Lower lobe of right lung (tissue), 2 donors: ENCODE measurements around the gene LIPA. TPM values are rescaled to one million over a fixed set of nuclear protein-coding genes. Genes with fewer than 3 reads are reported as not detected.
"Not testable (repeated sequence)": the region's sequence is repeated elsewhere in the genome, so short reads cannot be mapped to it uniquely, and the experiment has no call there.

Experiments used
- ATAC-seq, 2 donors: fragments of 200-7000 bp; cut with Tn5 transposase; one replicate each; pipeline ENCODE4 v1.9.1; 2020 to 2022; ENCODE audit warnings: mild to moderate bottlenecking in 2 of 2, moderate library complexity in 2 of 2
- DNase-seq: peaks from one replicate; pipeline ENCODE4 v3.0.0-alpha.2; 2020
- H3K27ac ChIP-seq: fragments of 200-600 bp; one replicate; pipeline ENCODE4 v1.8.0; 2022
- H3K27me3 ChIP-seq: fragments of 200-600 bp; one replicate; pipeline ENCODE4 v1.8.0; 2022; ENCODE audit warnings: low read depth
- H3K36me3 ChIP-seq: fragments of 200-600 bp; one replicate; pipeline ENCODE4 v1.8.0; 2022; ENCODE audit warnings: mild to moderate bottlenecking
- H3K4me1 ChIP-seq: fragments of 200-600 bp; one replicate; pipeline ENCODE4 v1.8.0; 2022
- H3K4me3 ChIP-seq: fragments of 200-600 bp; one replicate; pipeline ENCODE4 v1.8.0; 2022; ENCODE audit warnings: mild to moderate bottlenecking
- H3K9me3 ChIP-seq: fragments of 200-600 bp; one replicate; pipeline ENCODE4 v1.8.0; 2022
- intact Hi-C: fragments of 100-400 bp; cut with DNase I; formaldehyde crosslinking; loops from one replicate; pipeline ENCODE4 v1.11.0; 2022
- total RNA-seq: library from RNA; stranded (reverse); fragmentation: NEBNext Ultra II Directional; extraction: Animal tissue kit (Norgen Biotek cat#: 25700); gene quantifications from one replicate; pipeline ENCODE4 v1.2.1, GENCODE V29; 2021
- TF ChIP-seq, protein P1 (sequence below): fragments of 200-600 bp; IDR thresholded peaks from one replicate; pipeline ENCODE4 v1.8.0; 2022; ENCODE audit warnings: antibody characterized with exemption, mild to moderate bottlenecking
- donor health status: DM: no; HTN: yes; CAD: no; lungs with severe emphysema.

The LIPA gene
- total RNA-seq, 1 donor from 2014 or later, result 174 TPM

DNA sequence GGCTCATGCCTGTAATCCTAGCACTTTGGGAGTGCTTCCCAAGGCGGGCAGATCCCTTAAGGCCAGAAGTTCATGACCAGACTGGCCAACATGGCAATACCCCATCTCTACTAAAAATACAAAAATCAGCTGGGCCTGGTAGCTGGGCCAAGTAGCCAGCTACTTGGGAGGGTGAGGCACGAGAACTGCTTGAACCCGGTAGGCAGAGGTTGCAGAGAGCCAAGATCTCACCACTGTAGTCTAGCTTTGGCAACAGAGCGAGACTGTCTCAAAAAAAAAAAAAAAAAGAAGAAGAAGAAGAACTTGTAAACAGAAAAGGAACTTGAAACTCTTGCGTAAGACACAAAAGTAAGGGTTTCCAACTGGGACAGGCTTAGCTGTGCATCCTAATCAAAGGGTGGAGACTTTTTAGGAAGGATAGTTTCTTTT, 44.7 kb upstream of the LIPA start:
- Histone ChIP-seq H3K36me3 (no peaks in the 10 kb centered on the region), H3K27me3 (no peaks in the 10 kb centered on the region), H3K4me1 (peaks cover 24% of the 10 kb centered on the region), H3K9me3 (no peaks in the 10 kb centered on the region), H3K4me3 (no peak overlapping the region), H3K27ac (peak overlapping the region; percentile 66)
- TF ChIP-seq, protein P1, sequence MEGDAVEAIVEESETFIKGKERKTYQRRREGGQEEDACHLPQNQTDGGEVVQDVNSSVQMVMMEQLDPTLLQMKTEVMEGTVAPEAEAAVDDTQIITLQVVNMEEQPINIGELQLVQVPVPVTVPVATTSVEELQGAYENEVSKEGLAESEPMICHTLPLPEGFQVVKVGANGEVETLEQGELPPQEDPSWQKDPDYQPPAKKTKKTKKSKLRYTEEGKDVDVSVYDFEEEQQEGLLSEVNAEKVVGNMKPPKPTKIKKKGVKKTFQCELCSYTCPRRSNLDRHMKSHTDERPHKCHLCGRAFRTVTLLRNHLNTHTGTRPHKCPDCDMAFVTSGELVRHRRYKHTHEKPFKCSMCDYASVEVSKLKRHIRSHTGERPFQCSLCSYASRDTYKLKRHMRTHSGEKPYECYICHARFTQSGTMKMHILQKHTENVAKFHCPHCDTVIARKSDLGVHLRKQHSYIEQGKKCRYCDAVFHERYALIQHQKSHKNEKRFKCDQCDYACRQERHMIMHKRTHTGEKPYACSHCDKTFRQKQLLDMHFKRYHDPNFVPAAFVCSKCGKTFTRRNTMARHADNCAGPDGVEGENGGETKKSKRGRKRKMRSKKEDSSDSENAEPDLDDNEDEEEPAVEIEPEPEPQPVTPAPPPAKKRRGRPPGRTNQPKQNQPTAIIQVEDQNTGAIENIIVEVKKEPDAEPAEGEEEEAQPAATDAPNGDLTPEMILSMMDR, result no peak
- intact Hi-C loops, result no loop called here
- DNase-seq, result peak; percentile 44
- peak; percentile 74 to 75 for ATAC-seq

DNA sequence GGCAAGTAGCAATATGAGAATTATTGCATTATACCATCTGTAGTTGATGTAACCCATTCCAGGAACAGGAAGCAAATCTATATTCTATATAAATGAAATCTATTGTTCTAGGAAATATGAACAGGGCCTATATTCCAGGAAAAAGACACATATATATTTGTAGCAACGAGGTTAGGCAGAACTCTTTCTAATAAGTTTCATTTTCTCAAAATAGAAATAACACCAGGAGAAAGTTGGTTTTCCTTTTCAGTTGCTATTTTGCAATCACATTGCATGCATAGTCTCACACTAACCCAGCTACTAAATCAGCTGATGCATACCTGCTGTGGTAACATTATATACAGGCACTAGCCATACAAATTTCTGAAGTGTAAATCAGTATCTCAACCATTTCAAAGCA, 44.0 kb upstream of the LIPA start:
- Histone ChIP-seq H3K27me3 (no peaks in the 10 kb centered on the region), H3K27ac (peak overlapping the region; percentile 66), H3K4me3 (no peak overlapping the region), H3K4me1 (peaks cover 20% of the 10 kb centered on the region), H3K36me3 (no peaks in the 10 kb centered on the region), H3K9me3 (no peaks in the 10 kb centered on the region)
- peak; percentile 55 to 67 for ATAC-seq
- intact Hi-C loops, result no loop called here
- no peak for DNase-seq
- TF ChIP-seq, protein P1, result no peak

DNA sequence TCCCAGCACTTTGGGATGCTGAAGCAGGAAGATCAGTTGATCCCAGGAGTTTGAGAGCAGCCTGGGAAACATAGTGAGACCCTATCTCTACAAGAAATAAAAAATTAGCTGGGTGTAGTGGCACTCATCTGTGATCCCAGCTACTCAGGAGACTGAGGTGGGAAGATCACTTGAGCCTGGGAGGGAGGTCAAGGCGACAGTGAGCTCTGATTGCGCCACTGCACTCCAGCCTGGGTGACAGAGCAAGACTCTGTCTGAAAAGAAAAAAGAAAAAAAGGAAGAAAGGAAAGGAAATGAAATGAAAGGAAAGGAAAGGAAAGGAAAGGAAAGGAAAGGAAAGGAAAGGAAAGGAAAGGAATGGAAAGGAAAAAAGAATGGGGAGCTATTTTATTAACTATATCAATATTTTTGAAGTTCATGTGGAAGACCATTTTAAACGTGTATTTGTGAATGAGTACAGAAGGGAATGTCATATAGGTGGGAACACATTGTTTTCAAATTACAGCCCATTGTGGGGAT, 43.2 kb upstream of the LIPA start:
- DNase-seq (no peak), ATAC-seq (no peak)
- H3K4me1 ChIP-seq, result peaks cover 20% of the 10 kb centered on the region
- intact Hi-C loops, result no loop called here
- H3K27ac ChIP-seq, result no peak overlapping the region
- H3K36me3 ChIP-seq, result no peaks in the 10 kb centered on the region
- H3K4me3 ChIP-seq, result no peak overlapping the region
- no peaks in the 10 kb centered on the region for H3K9me3 ChIP-seq
- TF ChIP-seq, protein P1, result no peak
- H3K27me3 ChIP-seq, result no peaks in the 10 kb centered on the region

DNA sequence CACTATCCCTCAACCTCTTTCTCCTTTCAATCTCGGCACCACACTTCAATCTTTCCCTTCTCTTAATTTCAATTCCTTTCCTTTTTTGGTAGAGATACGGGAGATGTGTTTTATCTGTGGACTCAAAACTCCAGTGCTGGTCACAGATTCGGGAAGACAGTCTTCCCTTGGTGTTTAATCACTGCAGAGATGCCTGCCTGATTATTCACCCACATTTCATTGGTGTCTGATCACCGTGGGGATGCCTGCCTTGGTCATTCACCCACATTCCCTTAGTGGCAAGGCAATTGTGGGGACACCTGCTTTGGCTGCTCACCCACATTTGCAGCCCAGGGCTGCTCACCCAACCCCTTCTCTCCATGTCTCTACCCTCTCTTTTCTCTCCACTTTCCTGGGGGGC, 33.7 kb upstream of the LIPA start:
- H3K4me1 ChIP-seq, result peaks cover 18% of the 10 kb centered on the region
- intact Hi-C loops, H3K27ac ChIP-seq, DNase-seq, ATAC-seq, H3K4me3 ChIP-seq, H3K36me3 ChIP-seq, H3K9me3 ChIP-seq, H3K27me3 ChIP-seq: not testable (repeated sequence)

DNA sequence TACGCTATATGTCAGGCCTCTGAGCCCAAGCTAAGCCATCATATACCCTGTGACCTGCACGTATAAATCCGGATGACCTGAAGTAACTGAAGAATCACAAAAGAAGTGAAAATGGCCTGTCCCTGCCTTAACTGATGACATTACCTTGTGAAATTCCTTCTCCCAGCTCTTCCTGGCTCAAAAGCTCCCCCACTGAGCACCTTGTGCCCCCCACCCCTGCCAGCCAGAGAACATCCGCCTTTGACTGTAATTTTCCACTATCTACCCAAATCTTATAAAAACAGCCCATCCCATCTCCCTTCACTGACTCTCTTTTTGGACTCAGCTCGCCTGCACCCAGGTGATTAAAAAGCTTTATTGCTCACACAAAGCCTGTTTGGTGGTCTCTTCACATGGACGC, 33.1 kb upstream of the LIPA start:
- H3K9me3 ChIP-seq, intact Hi-C loops, H3K36me3 ChIP-seq, ATAC-seq, DNase-seq, H3K27me3 ChIP-seq, H3K4me3 ChIP-seq: not testable (repeated sequence)
- Histone ChIP-seq H3K27ac (peak overlapping the region; percentile 51), H3K4me1 (peaks cover 18% of the 10 kb centered on the region)

DNA sequence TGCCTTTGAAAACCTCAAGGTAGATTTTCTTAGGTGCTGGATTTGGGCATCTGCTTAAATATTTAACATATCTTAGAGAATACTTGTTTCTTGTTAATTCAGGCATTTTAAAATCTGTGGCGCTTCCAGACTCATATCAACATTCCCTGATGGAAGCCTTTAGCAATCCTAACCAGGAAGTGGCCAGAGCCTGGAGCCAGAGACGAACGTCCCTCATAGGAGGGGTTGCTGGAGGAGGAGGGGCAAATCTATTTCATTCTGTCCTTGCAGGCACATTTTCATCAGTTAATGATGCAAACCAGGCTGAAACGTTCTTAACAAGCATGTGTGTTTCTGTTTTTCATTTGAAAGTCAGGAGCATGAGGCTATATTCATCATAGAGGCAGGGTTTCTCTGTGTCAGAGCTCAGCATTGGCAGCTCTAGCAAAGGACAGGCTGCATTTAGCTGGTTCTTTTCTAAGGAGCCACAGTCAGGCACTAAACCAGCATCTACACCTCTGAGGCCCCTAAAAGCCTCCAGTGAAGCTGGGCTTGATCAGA, 32.4 kb upstream of the LIPA start:
- DNase-seq, result no peak

More for the DNA sequence above, 32.4 kb upstream of the LIPA start:
- Histone ChIP-seq H3K4me3 (no peak overlapping the region), H3K27me3 (no peaks in the 10 kb centered on the region), H3K27ac (peak overlapping the region; percentile 51), H3K36me3 (no peaks in the 10 kb centered on the region), H3K4me1 (peaks cover 24% of the 10 kb centered on the region), H3K9me3 (no peaks in the 10 kb centered on the region)
- TF ChIP-seq, protein P1, result no peak
- ATAC-seq, result peak; percentile 60 to 80
- intact Hi-C loops, result no loop called here
